ENCODE measurements around the gene TSSK2. TPM values are rescaled to one million over a fixed set of nuclear protein-coding genes. Genes with fewer than 3 reads are reported as not detected.

Gene TSSK2
- polyA plus RNA-seq, 1 donor (not counting 4 experiments of a cell fraction or from before 2014, with no cell fraction given), result not detected

GRCh38 chr22:19167106-19167869, 36.2 kb downstream of the TSSK2 start:
- no peaks in the 10 kb centered on the region for H3K9me3 ChIP-seq (ENCODE audit: control insufficient read depth, low read depth, low read length)
- H3K79me2 ChIP-seq (ENCODE audit: control insufficient read depth, insufficient read depth, low read length), result peaks cover 8% of the 10 kb centered on the region
- no peak overlapping the region for H3K9ac ChIP-seq (ENCODE audit: control insufficient read depth, extremely low read depth, insufficient read depth, low read length)
- no peaks in the 10 kb centered on the region for H4K20me1 ChIP-seq (ENCODE audit: control insufficient read depth, extremely low read depth, insufficient read depth, low read length)
- no peak overlapping the region for H2AFZ ChIP-seq (ENCODE audit: control insufficient read depth, low read length)
- peaks cover 39% of the 10 kb centered on the region for H3K27me3 ChIP-seq (ENCODE audit: control insufficient read depth, extremely low read depth, insufficient read depth, low read length)
- no peak overlapping the region for H3K4me3 ChIP-seq (ENCODE audit: control insufficient read depth in 2 of 3, extremely low read depth in 1 of 3, insufficient read depth in 2 of 3, low read depth in 1 of 3, low read length in 3 of 3)
- H3K36me3 ChIP-seq (ENCODE audit: control insufficient read depth in 2 of 2, extremely low read depth in 1 of 2, insufficient read depth in 2 of 2, low read length in 2 of 2), result no peaks in the 10 kb centered on the region
- H3K4me1 ChIP-seq (ENCODE audit: control insufficient read depth, extremely low read depth, insufficient read depth, low read length), result peaks cover 9% of the 10 kb centered on the region
- FAIRE-seq, result no peak
- no peak overlapping the region for H3K27ac ChIP-seq (ENCODE audit: control insufficient read depth, insufficient read depth, low read length)
- TF ChIP-seq CTCF (optimal IDR thresholded peaks at IDR 0.05 in 1 of 3, IDR thresholded peaks at IDR 0.05 in 1 of 3, conservative IDR thresholded peaks at IDR 0.05 in 1 of 3; ENCODE audit: extremely low read depth in 1 of 3, insufficient read depth in 2 of 3, low read length in 3 of 3) (no peak), EZH2 (IDR thresholded peaks at IDR 0.05; ENCODE audit: low read length) (no peak)
- no peak for DNase-seq (ENCODE audit: low read depth, low spot score)
- H3K9me1 ChIP-seq (ENCODE audit: control insufficient read depth, extremely low read depth, insufficient read depth, low read length), result no peaks in the 10 kb centered on the region
- H3K4me2 ChIP-seq (ENCODE audit: control insufficient read depth, extremely low read depth, insufficient read depth, low read depth, low read length), result no peak overlapping the region
- dilution Hi-C loops (cut with MboI; ENCODE audit: extremely low pct_ligation_motif_present, low sequenced_read_pairs), result no loop called here

- FAIRE-seq, result no peak
- dilution Hi-C loops (cut with MboI; ENCODE audit: extremely low pct_ligation_motif_present, low sequenced_read_pairs), result no loop called here
- no peak overlapping the region for H2AFZ ChIP-seq (ENCODE audit: control insufficient read depth, low read length)
These were observed 37.2 kb downstream of the TSSK2 start for GRCh38 chr22:19168088-19168890.

More at GRCh38 chr22:19168088-19168890, 37.2 kb downstream of the TSSK2 start:
- Histone ChIP-seq H3K27ac (ENCODE audit: control insufficient read depth, insufficient read depth, low read length) (no peak overlapping the region), H3K9me3 (ENCODE audit: control insufficient read depth, low read depth, low read length) (no peaks in the 10 kb centered on the region), H3K79me2 (ENCODE audit: control insufficient read depth, insufficient read depth, low read length) (peaks cover 18% of the 10 kb centered on the region), H3K4me2 (ENCODE audit: control insufficient read depth, extremely low read depth, insufficient read depth, low read depth, low read length) (no peak overlapping the region), H3K4me3 (ENCODE audit: control insufficient read depth in 2 of 3, extremely low read depth in 1 of 3, insufficient read depth in 2 of 3, low read depth in 1 of 3, low read length in 3 of 3) (no peak overlapping the region), H3K4me1 (ENCODE audit: control insufficient read depth, extremely low read depth, insufficient read depth, low read length) (peaks cover 19% of the 10 kb centered on the region), H3K27me3 (ENCODE audit: control insufficient read depth, extremely low read depth, insufficient read depth, low read length) (peaks cover 39% of the 10 kb centered on the region), H3K9ac (ENCODE audit: control insufficient read depth, extremely low read depth, insufficient read depth, low read length) (no peak overlapping the region), H4K20me1 (ENCODE audit: control insufficient read depth, extremely low read depth, insufficient read depth, low read length) (peaks cover 3% of the 10 kb centered on the region), H3K36me3 (ENCODE audit: control insufficient read depth in 2 of 2, extremely low read depth in 1 of 2, insufficient read depth in 2 of 2, low read length in 2 of 2) (peaks cover 0 to 4% of the 10 kb centered on the region in 2 experiments), H3K9me1 (ENCODE audit: control insufficient read depth, extremely low read depth, insufficient read depth, low read length) (peaks cover 5% of the 10 kb centered on the region)
- DNase-seq (ENCODE audit: low read depth, low spot score), result no peak
- TF ChIP-seq EZH2 (IDR thresholded peaks at IDR 0.05; ENCODE audit: low read length) (no peak), CTCF (optimal IDR thresholded peaks at IDR 0.05 in 1 of 3, IDR thresholded peaks at IDR 0.05 in 1 of 3, conservative IDR thresholded peaks at IDR 0.05 in 1 of 3; ENCODE audit: extremely low read depth in 1 of 3, insufficient read depth in 2 of 3, low read length in 3 of 3) (no peak)

Data from keratinocyte (primary cell).